UCSD-AML1 (cell line): ENCODE data around the gene RNASE4.

Experiments used
- DNase-seq: peaks from one replicate; lab custom pipeline; 2025; ENCODE audit not compliant: unreplicated experiment; lab: John Stamatoyannopoulos, UW

Gene RNASE4

GRCh38 chr14:20671597-20672283, 12.6 kb upstream of the RNASE4 start:
- no peak for DNase-seq

GRCh38 chr14:20675669-20676068, 8.7 kb upstream of the RNASE4 start:
- no peak for DNase-seq

- no peak for DNase-seq
Observed at GRCh38 chr14:20676072-20676471, 8.3 kb upstream of the RNASE4 start.

- DNase-seq: no peak
Observed at GRCh38 chr14:20679907-20680306, 4.5 kb upstream of the RNASE4 start.

GRCh38 chr14:20680363-20680762, 4.0 kb upstream of the RNASE4 start:
- no peak for DNase-seq

- no peak for DNase-seq
Observed at GRCh38 chr14:20680843-20681347, 3.5 kb upstream of the RNASE4 start.

- peak; percentile 78 for DNase-seq
Observed at GRCh38 chr14:20681348-20682126, 2.8 kb upstream of the RNASE4 start.

- DNase-seq: no peak
Observed at GRCh38 chr14:20682127-20682434, 2.3 kb upstream of the RNASE4 start.

- peak; percentile 61 for DNase-seq
Observed at GRCh38 chr14:20682435-20683124, 1.8 kb upstream of the RNASE4 start.

GRCh38 chr14:20683125-20683890, 1.1 kb upstream of the RNASE4 start:
- DNase-seq: peak; percentile 82

GRCh38 chr14:20684662-20685456, 499 bp downstream of the RNASE4 start:
- DNase-seq: peak; percentile 39

- no peak for DNase-seq
Observed at GRCh38 chr14:20686386-20687143, 2.2 kb downstream of the RNASE4 start.

- DNase-seq: no peak
Observed at GRCh38 chr14:20687362-20688166, 3.2 kb downstream of the RNASE4 start.

GRCh38 chr14:20688167-20688839, 3.9 kb downstream of the RNASE4 start, which contains the start of gene ANG:
Gene ANG, plus strand, starts transcription at chr14:20688764. Its CDS starts 4,801 bp downstream, at chr14:20693565.
- DNase-seq: no peak

GRCh38 chr14:20690848-20691640, 6.7 kb downstream of the RNASE4 start:
- no peak for DNase-seq

- DNase-seq: no peak
Observed at GRCh38 chr14:20692116-20692751, 7.9 kb downstream of the RNASE4 start.

- no peak for DNase-seq
Observed at GRCh38 chr14:20696764-20697163, 12.4 kb downstream of the RNASE4 start.
